GM21360 (cell line): Measurements from ENCODE around the gene NAT9.

Experiments used
- ATAC-seq: cut with Tn5 transposase; IDR thresholded peaks from one replicate; pipeline ENCODE4 v1.9.1; 2021; ENCODE audit warnings: mild to moderate bottlenecking, moderate library complexity; ENCODE audit not compliant: unreplicated experiment

The NAT9 gene

GRCh38 chr17:74780443-74781238 lies 4.5 kb upstream of the NAT9 start:
- no peak for ATAC-seq

- ATAC-seq: no peak
Observed at GRCh38 chr17:74779948-74780400, 3.8 kb upstream of the NAT9 start.

GRCh38 chr17:74779501-74779900 lies 3.4 kb upstream of the NAT9 start:
- ATAC-seq: no peak

GRCh38 chr17:74778960-74779359 lies 2.8 kb upstream of the NAT9 start:
- no peak for ATAC-seq

GRCh38 chr17:74777901-74778515 lies 1.9 kb upstream of the NAT9 start:
- no peak for ATAC-seq

- ATAC-seq: no peak
Observed at GRCh38 chr17:74776990-74777389, 845 bp upstream of the NAT9 start.

GRCh38 chr17:74775409-74776043 lies 619 bp downstream of the NAT9 start:
- ATAC-seq: no peak

GRCh38 chr17:74773871-74774286 lies 2.3 kb downstream of the NAT9 start:
- ATAC-seq: no peak

GRCh38 chr17:74773414-74773813 lies 2.7 kb downstream of the NAT9 start:
- no peak for ATAC-seq

- ATAC-seq: no peak
Observed at GRCh38 chr17:74772053-74772452, 4.1 kb downstream of the NAT9 start.

GRCh38 chr17:74771319-74771914 lies 4.7 kb downstream of the NAT9 start:
- no peak for ATAC-seq

- no peak for ATAC-seq
Observed at GRCh38 chr17:74770498-74771318, 5.4 kb downstream of the NAT9 start.

- ATAC-seq: no peak
Observed at GRCh38 chr17:74769856-74770497, 6.2 kb downstream of the NAT9 start.

GRCh38 chr17:74769266-74769855 lies 6.8 kb downstream of the NAT9 start:
- ATAC-seq: no peak

GRCh38 chr17:74768763-74769114 lies 7.4 kb downstream of the NAT9 start:
- ATAC-seq: no peak

- ATAC-seq: no peak
Observed at GRCh38 chr17:74768069-74768762, 7.9 kb downstream of the NAT9 start.

GRCh38 chr17:74767111-74767516 lies 9.0 kb downstream of the NAT9 start:
- no peak for ATAC-seq

- ATAC-seq: no peak
Observed at GRCh38 chr17:74766413-74766812, 9.7 kb downstream of the NAT9 start.

GRCh38 chr17:74764751-74765286 lies 11.3 kb downstream of the NAT9 start:
- ATAC-seq: no peak
